ENCODE data around the gene MEIS3.
A peak's percentile ranks its signal among the peaks of the same experiment; 100 is the strongest.
"Not testable (repeated sequence)": the region's sequence is repeated elsewhere in the genome, so short reads cannot be mapped to it uniquely, and the experiment has no call there.

Gene MEIS3

DNA sequence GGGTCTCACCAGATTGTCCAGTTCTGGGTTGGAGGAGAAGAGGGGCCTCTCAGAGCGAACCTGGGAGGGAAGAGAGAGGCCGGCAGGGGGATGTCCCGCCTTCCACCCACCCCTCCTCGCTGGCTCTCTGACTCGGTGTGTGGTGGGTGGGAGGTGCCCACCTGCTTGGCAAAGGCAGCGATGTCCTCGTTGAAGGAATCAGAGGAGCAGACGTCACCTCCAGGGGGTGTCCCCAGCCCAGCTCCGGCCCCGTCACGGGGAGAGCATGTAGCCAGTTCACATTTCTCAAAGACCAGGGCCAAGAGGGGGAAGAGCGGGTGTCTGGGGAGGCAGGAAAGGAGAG is 2.7 kb downstream of the MEIS3 start:
- DNase-seq (ENCODE audit: low spot score) (no peak), FAIRE-seq (no peak)

DNA sequence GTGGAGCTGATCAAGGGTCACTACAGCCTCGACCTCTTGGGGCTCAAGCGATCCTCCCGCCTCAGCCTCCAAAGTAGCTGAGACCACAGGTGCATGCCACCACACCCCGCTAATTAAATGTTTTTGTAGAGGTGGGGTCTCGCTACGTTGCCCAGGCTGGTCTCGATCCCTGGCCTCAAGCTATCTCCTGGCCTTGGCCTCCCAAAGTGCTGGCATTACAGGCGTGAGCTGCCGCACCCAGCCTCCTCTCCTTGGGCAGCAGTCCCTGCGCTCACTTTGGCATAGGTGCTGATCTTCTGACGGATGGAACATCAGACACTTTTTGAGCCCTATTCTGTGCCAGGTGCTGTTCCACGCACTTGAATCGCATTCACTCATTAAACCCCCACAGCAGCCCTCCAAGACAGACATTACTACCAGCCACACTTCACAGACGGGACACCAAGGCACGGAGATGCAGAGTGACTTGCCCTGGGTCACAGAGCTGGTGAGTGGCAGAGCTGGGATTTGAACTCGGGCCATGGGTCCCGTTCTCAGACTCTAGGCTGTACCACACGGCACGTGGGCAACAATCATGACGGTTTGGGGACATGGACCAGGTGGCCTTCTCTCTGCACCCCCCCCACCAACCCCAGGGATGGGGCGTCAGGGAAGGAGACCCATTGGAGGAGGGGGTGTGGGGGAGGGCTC is 3.2 kb downstream of the MEIS3 start:
- DNase-seq (ENCODE audit: low spot score) (no peak), FAIRE-seq (no peak)

GRCh38 chr19:47414469-47414868 is 4.9 kb downstream of the MEIS3 start:
- DNase-seq (ENCODE audit: low spot score), result no peak
- no peak for FAIRE-seq

DNA sequence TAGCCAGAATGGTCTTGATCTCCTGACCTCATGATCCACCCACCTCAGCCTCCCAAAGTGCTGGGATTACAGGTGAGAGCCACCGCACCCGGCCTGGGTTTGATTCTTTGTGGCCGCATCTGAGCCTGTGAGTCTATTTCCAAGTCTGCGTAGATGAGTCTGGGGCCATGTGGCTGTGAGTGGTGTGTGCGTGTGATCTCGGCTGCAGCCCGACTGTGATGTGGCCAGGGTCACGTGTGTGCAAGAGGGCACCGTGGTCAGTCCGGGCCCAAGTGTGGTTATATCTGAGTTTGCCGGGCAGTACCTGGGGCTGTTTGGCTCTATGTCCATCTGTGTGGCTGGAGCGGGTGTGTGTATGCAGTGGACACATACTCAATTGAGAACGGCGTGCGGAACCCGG is 5.4 kb downstream of the MEIS3 start:
- no peak for DNase-seq (ENCODE audit: low spot score)
- no peak for FAIRE-seq

DNA sequence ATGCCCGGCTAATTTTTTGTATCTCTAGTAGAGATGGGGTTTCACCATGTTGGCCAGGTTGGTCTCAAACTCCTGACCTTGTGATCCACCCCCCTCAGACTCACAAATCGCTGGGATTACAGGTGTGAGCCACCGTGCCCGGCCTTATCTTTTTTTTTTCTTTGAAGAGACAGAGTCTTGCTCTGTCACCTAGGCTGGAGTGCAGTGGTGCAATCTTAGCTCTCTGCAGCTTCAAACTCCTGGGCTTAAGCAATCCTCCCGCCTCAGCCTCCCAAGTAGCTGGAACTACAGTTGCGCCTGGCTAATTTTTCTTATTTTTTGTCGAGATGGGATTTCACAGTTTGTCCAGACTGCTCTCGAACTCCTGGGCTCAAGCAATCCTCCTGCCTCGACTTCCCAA is 7.6 kb downstream of the MEIS3 start:
- not testable (repeated sequence) for FAIRE-seq; DNase-seq (ENCODE audit: low spot score)

DNA sequence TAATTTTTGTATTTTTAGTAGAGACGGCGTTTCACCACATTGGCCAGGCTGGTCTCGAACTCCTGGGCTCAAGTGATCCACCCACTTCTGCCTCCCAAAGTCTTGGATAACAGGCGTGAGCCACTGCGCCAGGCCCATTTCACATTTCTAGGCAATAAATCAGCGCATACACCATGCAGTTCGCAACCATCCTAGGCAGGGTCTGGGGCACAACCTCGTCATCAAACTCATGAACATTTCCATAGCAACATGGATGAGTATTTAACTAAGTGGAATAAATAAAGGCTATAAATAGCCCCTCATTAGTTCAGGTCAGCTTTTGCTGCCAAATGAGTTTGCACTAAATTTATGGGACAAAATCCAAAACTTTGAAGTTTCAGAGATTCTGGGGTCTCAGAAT is 8.2 kb downstream of the MEIS3 start:
- FAIRE-seq, result no peak

GRCh38 chr19:47408156-47408938 is 11.0 kb downstream of the MEIS3 start:
- FAIRE-seq, result no peak
- no peak for DNase-seq (ENCODE audit: low spot score)

More for the DNA sequence above, 8.2 kb downstream of the MEIS3 start:
- no peak for DNase-seq (ENCODE audit: low spot score)

GRCh38 chr19:47407417-47407774 is 11.9 kb downstream of the MEIS3 start:
- no peak for DNase-seq (ENCODE audit: low spot score)
- no peak for FAIRE-seq

GRCh38 chr19:47406711-47407416 is 12.5 kb downstream of the MEIS3 start:
- DNase-seq (ENCODE audit: low spot score) (no peak), FAIRE-seq (no peak)

GRCh38 chr19:47405854-47406417 is 13.4 kb downstream of the MEIS3 start:
- no peak for FAIRE-seq

DNA sequence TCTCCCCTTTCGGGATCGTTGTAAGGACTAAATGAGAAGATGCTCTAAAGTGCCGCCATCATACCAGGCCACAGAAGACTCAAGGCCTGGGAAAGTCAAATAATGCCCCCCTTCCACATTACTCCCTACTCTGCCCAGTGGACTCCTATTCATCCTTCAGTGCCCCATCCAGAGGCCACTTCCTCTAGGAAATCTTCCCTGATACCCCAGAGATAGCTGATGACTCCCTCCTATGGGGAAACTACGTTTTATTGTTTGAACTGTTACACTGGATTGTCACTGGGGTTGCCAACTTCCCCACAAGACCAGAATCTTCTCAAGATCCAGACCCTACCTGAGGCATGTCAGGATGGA is 14.2 kb downstream of the MEIS3 start:
- DNase-seq (ENCODE audit: low spot score), result no peak

More at GRCh38 chr19:47405854-47406417, 13.4 kb downstream of the MEIS3 start:
- DNase-seq (ENCODE audit: low spot score), result no peak

GRCh38 chr19:47404334-47405196 is 14.8 kb downstream of the MEIS3 start:
- FAIRE-seq (no peak), DNase-seq (ENCODE audit: low spot score) (no peak)

More for the DNA sequence above, 14.2 kb downstream of the MEIS3 start:
- FAIRE-seq, result no peak

GRCh38 chr19:47402504-47402903 is 16.8 kb downstream of the MEIS3 start:
- FAIRE-seq (no peak), DNase-seq (ENCODE audit: low spot score) (no peak)

DNA sequence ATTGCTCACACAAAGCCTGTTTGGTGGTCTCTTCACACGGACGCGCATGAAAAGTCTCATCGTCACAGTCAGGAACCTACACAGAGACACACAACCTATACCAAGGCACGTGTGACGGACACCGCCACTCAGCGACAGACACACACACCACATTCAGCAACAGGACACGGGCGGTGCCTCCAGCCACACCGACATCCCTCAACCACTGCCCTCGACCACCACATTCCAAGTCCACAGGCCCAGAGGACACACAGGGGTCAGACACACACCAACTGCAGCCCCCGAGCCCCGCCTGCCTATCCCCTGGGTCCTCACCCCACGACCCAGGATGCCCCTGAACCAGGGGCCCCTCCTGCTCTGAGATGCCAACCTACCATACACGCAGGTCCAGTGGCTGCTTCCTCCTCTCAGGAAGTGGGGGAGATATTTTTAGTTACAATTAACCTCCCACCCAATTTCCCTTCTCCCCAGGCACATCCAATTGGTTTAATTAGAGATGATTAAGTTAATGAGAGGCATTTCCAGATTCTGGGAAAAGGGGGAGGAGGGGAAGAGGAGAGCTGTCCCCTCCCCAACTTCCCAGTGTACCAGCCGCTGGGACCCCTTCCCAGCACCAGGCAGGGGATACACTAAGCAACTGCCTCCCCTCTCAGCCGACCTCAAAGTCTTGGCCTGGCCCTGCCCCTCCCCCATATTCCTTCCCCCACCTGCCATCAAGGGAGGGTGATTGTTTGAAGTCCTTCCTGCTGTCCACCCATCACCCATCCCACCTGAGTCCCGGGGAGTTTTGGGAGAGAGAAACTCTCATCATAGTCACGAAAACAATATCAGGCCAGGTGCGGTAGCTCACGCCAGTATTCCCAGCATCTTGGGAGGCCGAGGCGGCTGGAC is 20.4 kb downstream of the MEIS3 start:
- DNase-seq (ENCODE audit: low spot score), result no peak
- no peak for FAIRE-seq

- no peak for FAIRE-seq
- peak; percentile 37 for DNase-seq (ENCODE audit: low spot score)
These were observed 27.7 kb downstream of the MEIS3 start for GRCh38 chr19:47391510-47392223.

- DNase-seq (ENCODE audit: low spot score) (no peak), FAIRE-seq (no peak)
These were observed 28.5 kb downstream of the MEIS3 start for GRCh38 chr19:47390533-47391488.

DNA sequence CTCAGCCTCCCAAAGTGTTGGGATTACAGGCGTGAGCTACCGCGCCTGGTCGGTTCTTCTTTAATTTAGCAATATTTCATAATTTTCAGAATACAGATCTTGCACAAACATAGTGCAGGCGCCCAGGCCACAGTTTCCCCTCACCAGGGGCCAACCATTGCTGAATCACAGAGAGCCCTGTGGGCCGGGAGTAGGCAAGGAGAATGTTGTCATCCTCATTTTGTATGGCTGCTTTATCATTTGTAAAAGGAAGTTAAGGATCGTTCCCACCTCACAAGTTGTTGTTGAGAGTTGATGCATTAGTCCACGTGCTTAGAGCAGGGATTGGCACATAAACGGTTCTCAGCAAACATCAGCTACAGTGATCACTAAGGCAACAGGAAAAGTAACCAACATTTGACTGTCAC is 30.2 kb downstream of the MEIS3 start:
- DNase-seq (ENCODE audit: low spot score), result no peak
- no peak for FAIRE-seq

DNA sequence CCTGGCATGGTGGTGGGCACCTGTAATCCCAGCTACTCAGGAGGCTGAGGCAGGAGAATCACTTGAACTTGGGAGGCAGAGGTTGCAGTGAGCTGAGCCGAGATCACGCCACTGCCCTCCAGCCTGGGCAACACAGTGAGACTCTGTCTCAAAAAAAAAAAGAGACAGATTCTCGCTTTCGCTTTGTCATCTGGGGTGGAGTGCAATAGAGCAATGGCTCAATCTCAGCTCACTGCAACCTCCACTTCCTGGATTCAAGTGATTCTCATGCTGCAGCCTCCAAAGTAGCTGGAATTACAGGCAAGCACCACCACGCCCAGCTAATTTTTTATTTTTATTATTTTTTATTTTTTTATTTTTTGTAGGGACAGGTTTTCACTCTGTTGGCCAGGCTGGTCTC is 30.6 kb downstream of the MEIS3 start:
- not testable (repeated sequence) for DNase-seq (ENCODE audit: low spot score)

More for the DNA sequence above, 30.6 kb downstream of the MEIS3 start:
- FAIRE-seq, result not testable (repeated sequence)
